GM23338 (cell line): ENCODE measurements around the gene ZMAT3. TPM values are rescaled to one million over a fixed set of nuclear protein-coding genes. Genes with fewer than 3 reads are reported as not detected.
"Not testable (repeated sequence)": the region's sequence is repeated elsewhere in the genome, so short reads cannot be mapped to it uniquely, and the experiment has no call there.

ENCODE experiments used
- ATAC-seq: fragments of 200-7000 bp; cut with Tn5 transposase; 3 replicates; pipeline ENCODE4 v1.9.1; 2020
- DNase-seq: peaks from one replicate; pipeline ENCODE4 v3.0.0-alpha.2; 2015; ENCODE audit warnings: low spot score
- H2AFZ ChIP-seq: fragments of 200-600 bp; sonication (generic); 2 replicates; pipeline ENCODE4 v1.8.0; 2016; ENCODE audit warnings: antibody characterized with exemption, mild to moderate bottlenecking, moderate library complexity
- H3F3A ChIP-seq: fragments of 200-600 bp; sonication (generic); replicated peaks from 2 replicates; pipeline ENCODE4 v1.8.0; 2017; ENCODE audit warnings: antibody characterized with exemption, mixed run types, low read depth
- H3K27ac ChIP-seq: fragments of 200-600 bp; sonication (generic); 2 replicates; pipeline ENCODE4 v1.6.1; 2016; ENCODE audit warnings: low read depth
- H3K27me3 ChIP-seq: fragments of 200-600 bp; sonication (generic); 2 replicates; pipeline ENCODE4 v1.8.0; 2016; ENCODE audit warnings: mild to moderate bottlenecking, mixed run types, moderate library complexity; ENCODE audit not compliant: insufficient read depth
- H3K36me3 ChIP-seq: fragments of 200-600 bp; sonication (generic); 2 replicates; pipeline ENCODE4 v1.8.0; 2016; ENCODE audit warnings: mild to moderate bottlenecking; ENCODE audit not compliant: insufficient read depth
- H3K4me1 ChIP-seq: fragments of 200-600 bp; sonication (generic); 2 replicates; pipeline ENCODE4 v1.8.0; 2016; ENCODE audit warnings: mild to moderate bottlenecking, moderate library complexity; ENCODE audit not compliant: insufficient read depth
- H3K4me2 ChIP-seq: fragments of 200-600 bp; sonication (generic); 2 replicates; pipeline ENCODE4 v1.7.1; 2017; ENCODE audit warnings: mixed run types
- H3K4me3 ChIP-seq: fragments of 200-600 bp; sonication (generic); 2 replicates; pipeline ENCODE4 v1.6.1; 2016; ENCODE audit warnings: mixed run types
- H3K79me2 ChIP-seq: fragments of 200-600 bp; sonication (generic); replicated peaks from 2 replicates; pipeline ENCODE4 v1.8.0; 2017; ENCODE audit warnings: mild to moderate bottlenecking; ENCODE audit not compliant: insufficient read depth
- H3K9me2 ChIP-seq: fragments of 200-600 bp; sonication (generic); 2 replicates; pipeline ENCODE4 v1.8.0; 2017; ENCODE audit not compliant: insufficient read depth
- H4K20me1 ChIP-seq: fragments of 200-600 bp; sonication (generic); replicated peaks from 2 replicates; pipeline ENCODE4 v1.8.0; 2017; ENCODE audit warnings: mild to moderate bottlenecking; ENCODE audit not compliant: insufficient read depth
- H3K27ac Mint-ChIP-seq: 2 replicates; pipeline ENCODE4 v1.8.0; 2020; ENCODE audit warnings: inconsistent platforms, mild to moderate bottlenecking, moderate library complexity, mixed read lengths
- H3K27me3 Mint-ChIP-seq: 3 replicates; pipeline ENCODE4 v1.8.0; 2022; ENCODE audit warnings: low read depth, mild to moderate bottlenecking, moderate library complexity, mixed read lengths, inconsistent platforms; ENCODE audit not compliant: insufficient read depth, poor library complexity
- H3K36me3 Mint-ChIP-seq: 3 replicates; pipeline ENCODE4 v1.8.0; 2021; ENCODE audit warnings: low read depth, mild to moderate bottlenecking, inconsistent platforms, moderate library complexity, mixed read lengths
- H3K4me1 Mint-ChIP-seq: 3 replicates; pipeline ENCODE4 v1.8.0; 2020; ENCODE audit warnings: mild to moderate bottlenecking, inconsistent platforms, mixed read lengths
- H3K4me3 Mint-ChIP-seq: 3 replicates; pipeline ENCODE4 v1.8.0; 2021; ENCODE audit warnings: moderate library complexity, mild to moderate bottlenecking, inconsistent platforms, mixed read lengths
- H3K9me3 Mint-ChIP-seq: 3 replicates; pipeline ENCODE4 v1.8.0; 2020; ENCODE audit warnings: moderate library complexity, mild to moderate bottlenecking, inconsistent platforms, mixed read lengths
- JUNB ChIP-seq: IDR thresholded peaks from one replicate; pipeline ENCODE4 v1.6.1; 2016; ENCODE audit warnings: antibody characterized with exemption; ENCODE audit not compliant: unreplicated experiment
- STAT1 ChIP-seq: IDR thresholded peaks from one replicate; pipeline ENCODE4 v1.6.1; 2016; ENCODE audit warnings: antibody characterized with exemption; ENCODE audit not compliant: unreplicated experiment
- polyA plus RNA-seq: library from polyadenylated mRNA; unstranded; fragments of >200 nt; fragmentation: Nextera tagmentation; extraction: Ambion mirVana; gene quantifications from 2 replicates; pipeline ENCODE4 v1.2.1, GENCODE V29; 2016
- total RNA-seq: library from RNA; depleted of rRNA; stranded (reverse); fragments of >200 nt; shearing (Covaris generic); gene quantifications from 2 replicates; pipeline ENCODE4 v1.2.3, GENCODE V29; 2014
- TF ChIP-seq, protein P1 (sequence below): fragments of 250-450 bp; sonication (Bioruptor Pico); IDR thresholded peaks from 2 replicates; pipeline ENCODE4 v1.5.0; 2020; ENCODE audit warnings: mild to moderate bottlenecking, moderate library complexity

The ZMAT3 gene
- total and polyA plus RNA-seq, 2 experiments from 2014 or later, result 10.0 to 17.3 TPM

GRCh38 chr3:179045719-179046402 is 25.7 kb downstream of the ZMAT3 start (continued):
- TF ChIP-seq, protein P1, sequence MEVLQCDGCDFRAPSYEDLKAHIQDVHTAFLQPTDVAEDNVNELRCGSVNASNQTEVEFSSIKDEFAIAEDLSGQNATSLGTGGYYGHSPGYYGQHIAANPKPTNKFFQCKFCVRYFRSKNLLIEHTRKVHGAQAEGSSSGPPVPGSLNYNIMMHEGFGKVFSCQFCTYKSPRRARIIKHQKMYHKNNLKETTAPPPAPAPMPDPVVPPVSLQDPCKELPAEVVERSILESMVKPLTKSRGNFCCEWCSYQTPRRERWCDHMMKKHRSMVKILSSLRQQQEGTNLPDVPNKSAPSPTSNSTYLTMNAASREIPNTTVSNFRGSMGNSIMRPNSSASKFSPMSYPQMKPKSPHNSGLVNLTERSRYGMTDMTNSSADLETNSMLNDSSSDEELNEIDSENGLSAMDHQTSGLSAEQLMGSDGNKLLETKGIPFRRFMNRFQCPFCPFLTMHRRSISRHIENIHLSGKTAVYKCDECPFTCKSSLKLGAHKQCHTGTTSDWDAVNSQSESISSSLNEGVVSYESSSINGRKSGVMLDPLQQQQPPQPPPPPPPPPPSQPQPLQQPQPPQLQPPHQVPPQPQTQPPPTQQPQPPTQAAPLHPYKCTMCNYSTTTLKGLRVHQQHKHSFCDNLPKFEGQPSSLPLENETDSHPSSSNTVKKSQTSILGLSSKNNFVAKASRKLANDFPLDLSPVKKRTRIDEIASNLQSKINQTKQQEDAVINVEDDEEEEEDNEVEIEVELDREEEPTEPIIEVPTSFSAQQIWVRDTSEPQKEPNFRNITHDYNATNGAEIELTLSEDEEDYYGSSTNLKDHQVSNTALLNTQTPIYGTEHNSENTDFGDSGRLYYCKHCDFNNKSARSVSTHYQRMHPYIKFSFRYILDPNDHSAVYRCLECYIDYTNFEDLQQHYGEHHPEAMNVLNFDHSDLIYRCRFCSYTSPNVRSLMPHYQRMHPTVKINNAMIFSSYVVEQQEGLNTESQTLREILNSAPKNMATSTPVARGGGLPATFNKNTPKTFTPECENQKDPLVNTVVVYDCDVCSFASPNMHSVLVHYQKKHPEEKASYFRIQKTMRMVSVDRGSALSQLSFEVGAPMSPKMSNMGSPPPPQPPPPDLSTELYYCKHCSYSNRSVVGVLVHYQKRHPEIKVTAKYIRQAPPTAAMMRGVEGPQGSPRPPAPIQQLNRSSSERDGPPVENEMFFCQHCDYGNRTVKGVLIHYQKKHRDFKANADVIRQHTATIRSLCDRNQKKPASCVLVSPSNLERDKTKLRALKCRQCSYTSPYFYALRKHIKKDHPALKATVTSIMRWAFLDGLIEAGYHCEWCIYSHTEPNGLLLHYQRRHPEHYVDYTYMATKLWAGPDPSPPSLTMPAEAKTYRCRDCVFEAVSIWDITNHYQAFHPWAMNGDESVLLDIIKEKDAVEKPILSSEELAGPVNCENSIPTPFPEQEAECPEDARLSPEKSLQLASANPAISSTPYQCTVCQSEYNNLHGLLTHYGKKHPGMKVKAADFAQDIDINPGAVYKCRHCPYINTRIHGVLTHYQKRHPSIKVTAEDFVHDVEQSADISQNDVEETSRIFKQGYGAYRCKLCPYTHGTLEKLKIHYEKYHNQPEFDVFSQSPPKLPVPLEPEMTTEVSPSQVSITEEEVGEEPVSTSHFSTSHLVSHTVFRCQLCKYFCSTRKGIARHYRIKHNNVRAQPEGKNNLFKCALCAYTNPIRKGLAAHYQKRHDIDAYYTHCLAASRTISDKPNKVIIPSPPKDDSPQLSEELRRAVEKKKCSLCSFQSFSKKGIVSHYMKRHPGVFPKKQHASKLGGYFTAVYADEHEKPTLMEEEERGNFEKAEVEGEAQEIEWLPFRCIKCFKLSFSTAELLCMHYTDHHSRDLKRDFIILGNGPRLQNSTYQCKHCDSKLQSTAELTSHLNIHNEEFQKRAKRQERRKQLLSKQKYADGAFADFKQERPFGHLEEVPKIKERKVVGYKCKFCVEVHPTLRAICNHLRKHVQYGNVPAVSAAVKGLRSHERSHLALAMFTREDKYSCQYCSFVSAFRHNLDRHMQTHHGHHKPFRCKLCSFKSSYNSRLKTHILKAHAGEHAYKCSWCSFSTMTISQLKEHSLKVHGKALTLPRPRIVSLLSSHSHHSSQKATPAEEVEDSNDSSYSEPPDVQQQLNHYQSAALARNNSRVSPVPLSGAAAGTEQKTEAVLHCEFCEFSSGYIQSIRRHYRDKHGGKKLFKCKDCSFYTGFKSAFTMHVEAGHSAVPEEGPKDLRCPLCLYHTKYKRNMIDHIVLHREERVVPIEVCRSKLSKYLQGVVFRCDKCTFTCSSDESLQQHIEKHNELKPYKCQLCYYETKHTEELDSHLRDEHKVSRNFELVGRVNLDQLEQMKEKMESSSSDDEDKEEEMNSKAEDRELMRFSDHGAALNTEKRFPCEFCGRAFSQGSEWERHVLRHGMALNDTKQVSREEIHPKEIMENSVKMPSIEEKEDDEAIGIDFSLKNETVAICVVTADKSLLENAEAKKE (CRISPR knock-in tag), result no peak
- TF ChIP-seq JUNB (no peak), STAT1 (no peak)

GRCh38 chr3:179038899-179039251 is 32.7 kb downstream of the ZMAT3 start:
- not testable (repeated sequence) for H3K27me3 ChIP-seq, DNase-seq, H3K4me1 Mint-ChIP-seq, H3K4me3 Mint-ChIP-seq, H3F3A ChIP-seq, H3K4me2 ChIP-seq, ATAC-seq, H3K27me3 Mint-ChIP-seq, H3K9me2 ChIP-seq, H2AFZ ChIP-seq, H3K27ac Mint-ChIP-seq, H3K4me1 ChIP-seq, H3K27ac ChIP-seq, H3K36me3 ChIP-seq, H4K20me1 ChIP-seq, H3K4me3 ChIP-seq
- Mint-ChIP-seq H3K9me3 (peaks cover 11% of the 10 kb centered on the region), H3K36me3 (peaks cover 21% of the 10 kb centered on the region)
- peaks cover 19% of the 10 kb centered on the region for H3K79me2 ChIP-seq
